ENCODE data around the gene TPGS2.
"Not testable (repeated sequence)": the region's sequence is repeated elsewhere in the genome, so short reads cannot be mapped to it uniquely, and the experiment has no call there.

TPGS2 gene, protein sequence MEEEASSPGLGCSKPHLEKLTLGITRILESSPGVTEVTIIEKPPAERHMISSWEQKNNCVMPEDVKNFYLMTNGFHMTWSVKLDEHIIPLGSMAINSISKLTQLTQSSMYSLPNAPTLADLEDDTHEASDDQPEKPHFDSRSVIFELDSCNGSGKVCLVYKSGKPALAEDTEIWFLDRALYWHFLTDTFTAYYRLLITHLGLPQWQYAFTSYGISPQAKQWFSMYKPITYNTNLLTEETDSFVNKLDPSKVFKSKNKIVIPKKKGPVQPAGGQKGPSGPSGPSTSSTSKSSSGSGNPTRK

DNA sequence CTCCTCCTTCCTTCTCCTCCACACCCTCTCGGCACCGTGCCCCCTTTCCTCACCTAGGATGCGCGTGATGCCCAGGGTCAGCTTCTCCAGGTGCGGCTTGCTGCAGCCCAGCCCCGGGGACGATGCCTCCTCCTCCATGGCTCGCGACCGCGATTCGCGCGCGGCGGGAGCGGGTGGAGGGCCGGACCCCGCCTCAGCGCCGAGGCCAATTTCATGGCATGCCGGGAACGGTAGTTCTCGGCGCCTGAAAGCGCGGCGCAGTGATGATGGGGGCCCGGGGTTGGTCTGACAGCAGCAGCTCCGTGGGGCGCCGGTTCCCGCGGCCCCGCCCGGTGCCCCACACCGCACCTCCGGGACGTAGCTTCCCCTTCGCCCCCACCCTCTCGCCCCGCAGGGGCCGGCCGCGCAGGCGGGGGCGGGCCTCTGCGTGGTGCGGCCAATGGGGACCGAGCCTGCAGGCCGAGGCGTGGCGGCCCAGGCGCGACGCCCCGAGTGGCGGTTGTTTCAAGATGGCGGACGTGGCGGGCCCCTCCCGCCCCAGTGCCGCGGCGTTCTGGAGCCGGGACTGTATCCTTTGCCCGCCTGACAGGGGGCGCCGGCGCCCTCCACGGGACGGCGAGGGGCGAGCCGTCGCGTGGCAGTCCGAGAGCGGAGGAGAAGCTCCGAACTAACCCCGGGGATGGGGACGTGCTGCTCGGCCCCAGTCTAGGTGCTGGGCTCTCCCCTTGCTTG is at the start of gene TPGS2, which contains the start of gene KIAA1328:
TPGS2 (minus strand) TSS at position 373 of the 732 bp plus-strand sequence; CDS start at position 138, 235 bp downstream.
KIAA1328 (plus strand) TSS at position 498 of the 732 bp plus-strand sequence; CDS start at position 510, 12 bp downstream.
- DNase-seq, result peak; percentile 86 to 92

DNA sequence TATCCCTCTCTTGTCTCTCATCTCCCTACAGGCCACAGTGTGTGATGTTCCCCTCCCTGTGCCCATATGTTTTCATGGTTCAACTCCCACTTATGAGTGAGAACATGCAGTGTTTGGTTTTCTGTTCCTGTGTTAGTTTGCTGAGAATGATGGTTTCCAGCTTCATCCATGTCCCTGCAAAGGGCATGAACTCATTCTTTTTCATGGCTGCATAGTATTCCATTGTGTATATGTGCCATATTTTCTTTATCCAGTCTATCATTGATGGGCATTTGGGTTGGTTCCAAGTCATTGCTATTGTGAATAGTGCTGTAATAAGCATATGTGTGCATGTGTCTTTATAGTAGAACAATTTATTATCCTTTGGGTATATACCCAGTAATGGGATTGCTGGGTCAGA is 45.0 kb upstream of the TPGS2 start:
- DNase-seq, result not testable (repeated sequence)

DNA sequence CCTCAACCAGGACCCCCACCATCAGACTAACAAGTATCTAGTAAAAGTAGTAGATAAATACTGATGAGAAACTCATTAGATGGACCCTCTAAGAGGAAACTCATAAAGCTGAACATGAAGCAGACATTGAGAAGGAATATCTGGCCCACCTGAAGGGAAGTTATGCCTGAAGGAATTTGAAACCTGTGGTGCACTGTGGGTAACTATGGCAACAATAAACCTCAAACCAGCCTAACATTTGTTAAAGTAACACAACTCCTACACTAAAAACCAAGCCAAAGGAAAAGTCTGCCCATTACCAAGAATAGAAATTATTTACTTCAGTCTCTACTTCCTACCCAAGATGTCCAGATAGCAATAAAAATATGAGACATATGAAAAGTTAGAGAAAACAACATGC is 43.5 kb upstream of the TPGS2 start:
- DNase-seq, result no peak

DNA sequence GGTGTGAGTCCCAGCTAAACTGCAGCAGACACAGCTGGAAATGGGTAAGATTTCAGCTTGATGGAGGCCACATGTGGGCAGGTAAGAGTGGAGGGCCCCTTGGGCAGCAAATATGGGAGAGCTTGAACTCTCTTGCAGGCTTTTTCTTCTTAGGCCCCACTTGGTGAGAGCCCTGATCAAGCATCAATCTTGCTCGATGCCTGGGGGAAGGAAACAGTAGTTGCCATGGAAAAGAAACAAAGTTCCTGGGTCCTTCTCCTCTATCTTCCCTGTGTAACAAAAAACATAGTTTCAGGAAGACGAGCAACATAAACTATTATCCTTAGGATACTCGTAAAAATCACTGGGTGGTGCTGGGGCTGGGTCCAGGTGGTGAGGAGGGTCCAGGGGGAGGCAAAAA is 43.0 kb upstream of the TPGS2 start:
- DNase-seq, result no peak

DNA sequence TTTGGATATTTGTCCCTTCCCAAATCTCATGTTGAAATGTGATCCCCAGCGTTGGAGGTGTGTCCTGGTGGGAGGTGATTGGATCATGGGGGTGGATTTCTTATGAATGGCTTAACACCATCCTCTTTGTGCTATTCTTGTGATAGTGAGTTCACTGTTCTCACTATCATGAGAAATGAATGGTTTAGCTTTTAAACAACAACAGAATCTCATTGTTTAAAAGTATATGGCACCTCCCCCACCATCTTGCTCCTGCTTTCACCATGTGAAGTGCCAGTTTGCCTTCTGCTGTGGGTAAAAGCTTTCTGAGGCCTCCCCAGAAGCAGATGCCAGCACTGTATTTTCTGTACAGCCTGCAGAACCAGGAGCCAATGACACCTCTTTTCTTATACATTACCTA is 38.3 kb upstream of the TPGS2 start:
- no peak for DNase-seq

DNA sequence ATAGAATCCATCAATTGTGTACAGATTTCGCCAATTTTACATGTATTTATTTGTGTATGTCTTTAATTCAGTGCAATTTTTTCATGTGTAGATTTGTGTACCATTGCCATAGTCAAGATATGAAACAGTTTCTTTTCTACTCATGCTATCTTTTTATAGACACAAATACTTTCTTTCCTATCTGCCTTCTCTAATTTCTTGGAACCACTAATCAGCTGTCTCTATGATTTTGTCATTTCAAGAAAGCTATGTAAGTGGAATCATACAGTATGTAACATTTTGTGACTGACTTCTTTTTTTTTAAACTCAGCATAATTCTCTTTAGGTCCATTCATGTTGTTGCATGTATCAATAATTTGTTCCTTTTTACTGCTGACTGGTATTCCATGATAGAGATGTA is 33.4 kb upstream of the TPGS2 start:
- DNase-seq, result no peak

DNA sequence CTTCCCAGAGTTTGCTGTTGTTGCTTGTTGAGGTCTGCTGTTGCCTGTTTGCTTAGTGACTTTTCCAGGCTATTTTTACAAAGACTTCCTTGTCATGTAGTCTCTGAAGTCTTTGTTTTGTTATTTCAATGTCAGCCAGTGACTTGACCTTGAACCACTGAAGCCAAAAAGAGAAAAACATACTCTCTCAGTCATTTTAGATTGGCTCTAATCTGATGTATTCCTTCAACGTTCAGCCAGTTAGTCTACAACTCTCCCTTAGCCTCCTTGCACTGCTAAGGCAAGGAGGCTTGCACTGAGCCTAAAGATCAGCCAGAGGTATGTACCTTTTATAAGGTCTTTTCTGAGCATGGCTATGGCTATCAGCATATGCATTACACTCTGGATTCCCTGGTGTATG is 28.0 kb upstream of the TPGS2 start:
- no peak for DNase-seq

DNA sequence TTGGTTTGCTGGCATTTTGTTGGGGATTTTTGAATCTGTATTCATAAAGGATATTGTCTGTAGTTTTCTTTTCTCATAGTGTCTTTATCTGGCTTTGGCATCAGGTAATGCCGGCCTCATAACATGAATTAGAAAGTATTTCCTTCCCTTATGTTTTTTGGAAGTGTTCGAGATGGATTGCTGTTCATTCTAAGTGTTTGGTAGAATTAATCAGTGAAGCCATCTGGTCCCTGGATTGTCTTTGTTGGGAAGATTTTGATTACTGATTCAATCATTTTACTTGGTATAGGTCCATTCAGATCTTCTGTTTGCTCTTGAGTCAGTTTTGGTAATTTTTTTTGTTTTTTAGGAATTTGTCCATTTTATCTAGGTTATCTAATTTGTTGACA is 22.4 kb upstream of the TPGS2 start:
- DNase-seq, result no peak

DNA sequence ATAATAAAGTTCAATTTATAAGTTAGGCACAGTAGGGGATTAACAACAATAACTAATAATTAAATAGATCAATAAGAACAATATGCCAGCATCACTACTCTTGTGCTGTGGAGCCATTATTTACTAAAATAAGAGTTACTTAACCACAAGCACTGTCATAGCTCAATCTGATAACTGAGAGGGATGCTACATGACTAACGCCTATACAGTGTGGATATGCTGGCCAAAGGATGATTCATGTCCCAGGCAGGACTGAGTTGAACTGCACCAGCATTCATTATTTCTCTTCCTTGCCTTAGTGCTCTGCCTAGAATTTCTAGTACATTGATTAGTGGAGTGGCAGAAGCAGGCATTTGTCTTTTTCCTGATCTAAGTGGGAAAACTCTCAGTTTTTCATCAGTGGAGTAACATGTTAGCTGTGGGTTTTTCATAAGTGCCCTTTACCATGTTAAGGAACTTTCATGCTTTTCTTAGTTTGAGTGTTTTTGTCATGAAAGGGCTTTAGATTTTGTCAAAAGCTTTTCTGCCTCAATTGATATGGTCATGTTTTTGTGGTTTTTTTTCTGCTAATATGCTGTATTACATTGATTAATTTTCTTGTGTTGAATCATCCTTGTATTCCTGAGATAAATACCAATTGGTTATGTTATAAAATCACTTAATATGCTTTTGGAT is 21.9 kb upstream of the TPGS2 start:
- DNase-seq, result no peak

DNA sequence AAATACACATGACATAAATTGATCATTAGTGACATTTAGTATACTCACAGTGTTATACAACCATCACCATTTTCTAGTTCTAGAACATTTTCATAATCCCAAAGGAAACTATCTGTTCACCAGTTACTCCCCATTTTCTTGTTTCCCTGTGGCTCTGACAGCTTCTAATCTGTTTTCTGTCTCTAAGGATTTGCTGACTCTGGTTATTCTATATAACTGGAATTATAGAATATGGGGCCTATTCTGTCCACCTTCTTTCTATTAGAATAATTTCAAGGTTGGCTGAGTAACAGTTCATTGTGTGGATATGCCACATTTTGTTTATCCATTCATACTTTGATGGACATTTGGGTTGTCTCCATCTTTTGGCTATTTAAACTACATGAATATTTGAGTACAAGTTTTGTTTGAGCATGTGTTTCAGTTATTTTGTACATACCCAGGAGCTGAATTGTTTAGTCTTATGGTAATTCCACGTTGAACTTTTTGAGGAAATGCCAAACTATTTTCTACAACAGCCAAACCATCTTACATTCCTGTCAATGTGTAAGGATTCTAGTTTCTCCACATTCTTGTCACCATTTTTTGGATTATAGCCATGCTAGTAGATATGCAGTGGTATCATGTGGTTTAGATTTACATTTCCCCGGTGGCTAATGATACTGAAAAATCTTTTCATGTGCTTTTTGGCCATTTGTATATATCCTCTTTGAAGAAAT is 20.6 kb upstream of the TPGS2 start:
- no peak for DNase-seq

DNA sequence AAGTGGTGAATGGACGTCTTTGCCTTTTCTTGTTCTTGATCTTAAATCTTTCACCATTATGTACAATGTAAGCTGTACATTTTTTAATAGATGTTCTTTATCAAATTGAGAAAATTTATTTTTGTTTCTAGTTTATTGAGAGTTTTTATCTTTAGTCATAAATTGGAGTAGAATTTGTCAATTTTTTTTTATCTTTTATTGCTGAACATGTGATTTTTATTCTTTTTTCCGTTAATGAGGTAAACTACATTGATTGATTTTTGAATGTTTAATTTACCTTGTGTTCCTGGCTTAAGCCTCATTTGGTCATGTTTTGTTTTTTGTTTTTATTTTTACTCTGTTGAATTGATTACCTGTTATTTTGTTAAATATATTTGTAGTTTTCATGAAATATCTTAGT is 19.8 kb upstream of the TPGS2 start:
- DNase-seq, result no peak

DNA sequence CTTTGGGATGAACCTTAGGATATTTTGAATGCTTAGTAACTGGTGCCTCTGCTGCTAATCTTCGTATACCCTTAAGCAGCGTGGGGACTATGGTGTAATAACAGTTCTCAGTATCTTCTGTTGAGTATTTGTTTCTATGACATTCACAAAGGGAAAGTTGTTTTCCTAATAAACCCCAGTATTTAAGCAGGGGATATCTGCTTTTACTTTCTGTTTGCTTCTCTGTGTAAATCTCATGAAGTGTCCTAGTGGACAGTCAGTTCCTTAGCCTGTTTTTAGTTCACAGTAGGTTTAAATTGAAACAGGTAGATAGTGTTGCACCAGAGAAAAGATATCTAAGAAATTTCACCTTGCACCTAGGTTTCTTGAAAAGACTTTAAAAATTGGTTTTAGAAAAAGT is 15.0 kb upstream of the TPGS2 start:
- DNase-seq, result no peak

DNA sequence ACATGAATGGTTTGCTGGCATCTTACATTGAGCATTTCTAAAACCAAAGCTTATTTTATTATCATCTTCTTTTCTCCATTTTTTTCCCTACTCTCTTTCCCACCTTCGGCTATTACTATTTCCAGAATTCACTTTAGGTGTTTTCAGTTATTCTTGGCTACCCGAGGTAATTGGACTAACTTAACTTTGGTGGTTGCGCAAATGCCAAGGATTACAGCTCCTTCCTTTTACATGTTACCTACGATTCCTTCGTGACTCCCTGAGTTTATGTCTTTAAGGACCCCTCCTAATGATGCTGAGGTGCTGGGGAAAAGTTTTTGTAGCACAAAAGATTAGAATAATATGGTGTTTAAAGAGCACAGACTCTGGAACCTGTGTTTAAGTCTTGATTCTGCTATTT is 14.4 kb upstream of the TPGS2 start:
- no peak for DNase-seq

DNA sequence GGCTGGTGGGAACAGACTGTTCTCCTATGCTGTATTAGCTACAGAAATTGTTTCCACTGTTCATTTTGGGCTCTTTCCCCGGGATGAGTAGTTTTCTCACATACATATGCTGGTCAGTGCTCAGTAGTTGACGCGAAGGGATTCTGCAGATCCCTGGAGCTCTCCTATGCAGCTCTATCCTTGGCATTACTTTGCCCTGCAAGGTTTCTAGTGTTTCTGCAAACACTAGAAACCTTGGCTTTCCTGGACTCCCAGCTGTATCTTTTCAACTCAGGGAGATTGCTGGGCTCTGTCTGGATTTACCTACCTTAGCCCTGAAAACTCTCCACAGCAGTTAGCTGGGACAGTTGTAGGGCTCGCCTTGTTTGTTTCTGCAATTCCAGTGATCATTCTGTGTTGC is 11.0 kb upstream of the TPGS2 start:
- DNase-seq, result no peak

DNA sequence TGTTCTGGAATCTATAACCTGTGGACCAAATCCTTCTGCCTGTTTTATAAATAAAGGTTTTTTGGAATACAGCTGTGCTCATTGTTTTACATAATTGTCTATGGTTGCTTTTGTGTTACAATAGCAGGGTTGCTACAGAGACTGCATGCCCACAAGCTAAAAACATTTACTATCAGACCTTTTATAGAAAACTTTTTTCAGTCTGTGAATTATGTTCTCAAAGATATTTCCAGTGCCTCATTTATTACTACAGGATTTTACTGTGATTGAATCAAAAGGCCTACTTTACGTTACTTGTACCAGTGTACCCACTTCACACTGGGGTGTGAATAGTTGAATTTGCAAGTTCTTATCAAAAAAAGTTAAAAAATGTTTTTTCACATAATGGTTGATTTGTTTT is 7.1 kb upstream of the TPGS2 start:
- DNase-seq, result no peak

DNA sequence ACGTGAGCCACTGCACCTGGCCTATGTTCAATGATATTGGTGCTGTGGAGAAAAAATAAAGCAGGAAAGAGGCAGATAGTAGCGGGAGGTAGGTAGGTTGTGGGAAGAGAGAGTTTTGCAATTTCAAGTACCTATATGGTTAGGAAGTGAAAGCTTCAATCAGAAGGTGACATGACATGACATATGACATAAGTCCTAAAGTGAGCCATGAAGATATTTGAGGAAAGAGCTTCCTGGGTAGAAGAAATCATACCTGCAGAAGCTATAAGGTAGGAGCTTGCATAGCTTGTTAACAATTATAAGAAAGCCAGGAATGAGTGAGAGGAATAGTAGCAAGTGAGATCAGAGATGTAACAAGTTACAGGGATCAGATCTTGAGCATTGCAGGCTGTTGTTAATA is 4.3 kb upstream of the TPGS2 start:
- DNase-seq, result no peak

DNA sequence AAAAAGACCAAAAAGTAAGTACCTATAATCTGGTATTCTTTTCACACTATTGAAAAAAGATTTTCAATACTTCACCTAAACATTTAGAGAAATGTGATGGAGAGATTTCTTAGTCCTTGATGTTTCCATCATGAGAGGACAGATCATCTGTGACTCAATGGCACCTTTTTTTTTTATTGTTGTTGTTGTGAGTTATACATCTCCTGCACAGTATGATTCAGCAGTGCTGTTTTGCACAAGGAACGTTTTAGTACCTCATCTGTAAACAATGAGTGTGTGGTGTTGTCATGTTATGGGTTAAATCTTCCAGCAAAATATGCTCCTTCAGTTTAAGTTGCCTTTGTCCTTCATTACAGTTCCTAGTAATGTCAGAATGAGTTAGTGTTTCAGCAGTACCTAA is 2.3 kb upstream of the TPGS2 start:
- no peak for DNase-seq

DNA sequence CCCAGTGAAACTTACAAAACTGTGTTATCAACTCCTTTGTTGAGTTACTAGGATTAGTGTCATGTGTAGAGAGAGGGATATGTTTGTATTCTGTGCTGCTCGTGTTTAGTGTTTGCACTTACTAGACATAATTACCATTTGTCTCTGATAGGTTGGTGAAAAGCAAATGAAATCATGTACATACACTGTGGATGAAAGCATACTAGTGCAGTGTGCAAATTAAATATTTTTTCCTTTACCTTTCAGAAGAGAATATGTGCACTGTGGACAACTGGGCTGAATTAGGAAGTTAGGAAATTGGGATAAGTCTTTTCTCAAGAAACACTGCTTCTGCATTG is 1.3 kb upstream of the TPGS2 start:
- no peak for DNase-seq

DNA sequence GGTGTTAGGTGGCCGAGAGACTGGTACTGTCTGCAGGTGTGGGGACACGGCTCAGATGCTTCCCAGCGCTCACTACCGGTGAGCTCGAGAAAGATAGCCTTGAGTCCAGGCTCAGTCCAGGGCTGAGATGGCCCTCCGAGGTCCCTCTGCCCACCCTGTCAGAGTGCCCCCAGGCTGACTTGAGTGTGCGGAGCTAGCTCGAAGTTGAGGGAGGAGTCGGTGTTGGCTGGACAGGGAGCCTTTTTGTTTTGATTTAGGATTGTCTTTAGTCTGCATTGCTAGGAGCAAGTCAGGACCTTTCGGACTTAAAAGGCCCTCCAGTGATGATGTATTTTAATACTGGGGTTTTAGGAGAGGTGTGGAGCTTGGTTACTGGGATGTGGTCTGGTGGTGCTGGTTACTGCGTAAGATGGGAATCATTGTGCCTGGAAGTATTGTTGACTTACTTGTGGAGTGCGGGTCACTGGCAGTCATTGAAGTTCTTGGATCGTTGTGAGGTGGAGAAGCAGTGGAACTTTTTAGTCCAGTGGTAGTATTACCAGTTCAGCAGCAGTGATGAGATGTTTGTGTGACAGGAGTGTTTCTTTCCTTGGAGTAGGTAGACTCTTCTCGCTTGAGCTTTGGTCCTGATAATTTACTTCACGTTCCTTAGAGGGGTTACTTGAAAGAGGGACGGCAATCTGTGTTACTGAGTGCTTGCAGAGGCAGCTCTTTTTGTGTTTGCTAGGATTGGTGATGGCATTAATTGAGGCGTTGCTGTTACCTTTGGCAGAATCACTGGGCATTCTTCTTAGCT is 758 bp upstream of the TPGS2 start:
- DNase-seq, result no peak

DNA sequence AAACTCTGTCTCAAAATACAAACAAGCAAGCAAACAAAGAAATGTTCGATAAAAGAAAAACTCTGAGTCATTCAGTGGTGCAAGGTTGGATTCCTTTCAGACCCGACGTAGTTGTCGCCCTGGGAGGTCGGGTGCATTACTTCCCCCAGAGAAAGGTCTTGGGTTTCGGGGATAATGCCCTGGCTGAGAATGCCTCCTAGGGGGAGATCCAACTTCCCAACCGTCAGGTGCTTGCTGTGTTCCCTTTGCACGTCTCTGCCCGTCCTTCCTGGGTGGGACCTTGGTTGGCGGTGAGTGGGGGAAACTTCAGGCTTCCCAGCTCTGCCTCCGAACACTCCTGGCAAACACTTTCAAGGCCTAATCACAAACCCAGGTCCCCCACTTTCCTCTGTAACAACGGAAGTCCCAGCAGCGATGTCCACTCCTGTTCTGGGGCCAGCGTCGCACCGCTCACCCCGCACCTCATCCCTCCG is 609 bp downstream of the TPGS2 start:
- DNase-seq, result no peak

DNA sequence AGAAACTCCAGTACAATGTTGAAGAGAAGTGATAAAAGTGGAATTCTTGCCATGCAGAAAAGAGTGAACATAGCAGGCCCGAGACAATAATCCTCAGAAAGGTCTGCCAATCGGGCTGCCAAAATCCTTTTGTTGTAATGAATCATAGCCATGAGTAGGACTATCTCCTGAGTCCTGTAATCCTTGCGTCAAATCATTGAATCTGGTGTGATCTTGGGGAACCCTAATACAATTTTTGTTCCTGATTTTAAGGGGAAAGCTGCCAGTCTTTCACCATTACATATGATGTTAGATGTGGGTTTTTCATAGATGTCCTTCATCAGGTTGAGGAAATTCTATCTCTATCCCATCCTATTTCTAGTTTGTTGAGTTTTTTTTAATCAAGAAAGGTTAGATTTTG is 2.2 kb downstream of the TPGS2 start:
- DNase-seq, result no peak

DNA sequence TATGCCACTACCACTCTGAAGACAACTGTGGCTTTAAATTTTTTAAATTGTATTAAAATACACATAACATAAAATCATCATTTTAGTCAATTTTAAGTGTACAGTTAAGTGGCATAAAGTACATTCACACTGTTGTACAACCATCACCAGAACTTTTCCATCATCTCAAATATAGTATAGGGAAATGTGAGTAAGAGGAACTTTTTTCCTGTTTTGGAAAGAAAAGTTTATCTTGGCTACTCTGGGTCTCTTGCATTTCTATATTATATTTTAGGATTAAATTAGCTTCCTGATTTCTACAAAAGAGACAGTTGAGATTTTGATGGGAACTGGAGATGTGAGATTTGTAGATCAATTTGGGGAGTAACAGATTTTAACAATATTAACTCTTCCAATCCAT is 3.3 kb downstream of the TPGS2 start:
- no peak for DNase-seq

DNA sequence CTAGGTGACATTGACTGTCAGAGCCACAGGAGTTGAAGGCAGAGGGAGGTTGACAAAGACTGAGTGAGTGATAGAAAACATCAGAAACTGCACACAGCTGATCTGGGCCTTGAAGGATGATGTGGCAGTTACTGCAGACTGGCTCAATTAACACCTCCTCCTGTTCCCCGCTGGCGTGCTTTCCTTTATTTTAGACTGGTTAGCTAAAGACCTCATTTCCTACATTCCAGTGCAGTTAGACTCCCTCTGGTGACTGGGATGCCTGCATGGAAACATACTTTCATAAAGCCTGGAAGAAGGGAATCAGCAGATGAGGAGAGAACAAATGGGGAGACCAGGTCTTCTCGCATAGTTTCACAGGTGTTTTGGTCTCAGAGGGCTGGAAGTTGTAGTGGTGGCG is 7.1 kb downstream of the TPGS2 start:
- no peak for DNase-seq
